Measurements from ENCODE around the gene AHCYL2. TPM values are rescaled to one million over a fixed set of nuclear protein-coding genes. Genes with fewer than 3 reads are reported as not detected.

AHCYL2 gene
- total and polyA plus RNA-seq, 4 experiments from 2014 or later = 8.6 to 16.5 (median 12.1) TPM

DNA sequence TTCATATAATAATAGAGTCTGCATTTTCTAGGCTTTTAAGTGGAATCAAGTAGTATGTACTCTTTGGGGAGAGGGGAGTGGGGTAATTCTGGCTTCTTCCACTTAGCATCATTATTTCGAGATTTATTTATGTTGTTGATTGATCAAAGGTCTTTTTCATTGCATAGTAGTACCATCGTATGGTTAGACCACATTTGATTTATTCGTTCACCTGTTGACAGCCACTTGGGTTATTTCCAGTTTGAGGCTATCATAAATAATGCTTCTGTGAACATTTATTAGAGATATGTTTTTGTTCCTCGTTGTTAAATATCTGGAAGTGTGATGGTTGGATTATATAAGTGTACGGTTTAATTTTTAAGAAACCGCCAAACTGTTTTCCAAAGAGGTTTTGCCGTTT is 52.8 kb downstream of the AHCYL2 start:
- CTCF ChIA-PET (ENCODE audit: partially characterized antibody) = interaction anchor here (10.7 kb wide), 1 partner anchor 55 kb away, joined by 358 read pairs; the partner anchor contains the start of gene AHCYL2
- Histone ChIP-seq H3K27me3 (ENCODE audit: insufficient read depth, low read length) (no peaks in the 10 kb centered on the region), H3K36me3 (ENCODE audit: insufficient read depth, low read length) (no peaks in the 10 kb centered on the region), H3K4me3 (ENCODE audit: low read length in 2 of 2) (no peak overlapping the region), H3K4me1 (ENCODE audit: insufficient read depth, low read length) (no peaks in the 10 kb centered on the region), H3K27ac (ENCODE audit: low read depth, low read length) (no peak overlapping the region), H3K9me3 (ENCODE audit: control insufficient read depth in 1 of 2, low read length in 2 of 2) (no peaks in the 10 kb centered on the region)
- POLR2A ChIA-PET (ENCODE audit: partially characterized antibody) = no interaction called here
- H3K27ac Mint-ChIP-seq = no peak overlapping the region
- no peaks in the 10 kb centered on the region for H3K27me3 Mint-ChIP-seq
- intact Hi-C loops (cut with micrococcal nuclease) = no loop called here
- no peak overlapping the region for H3K4me3 Mint-ChIP-seq
- H3K36me3 Mint-ChIP-seq = peaks cover 9 to 12% of the 10 kb centered on the region in 2 donors
- H3K4me1 Mint-ChIP-seq = peaks cover 0 to 7% (median 2%) of the 10 kb centered on the region in 4 donors
- DNase-seq = no peak
- H3K9me3 Mint-ChIP-seq = no peaks in the 10 kb centered on the region

DNA sequence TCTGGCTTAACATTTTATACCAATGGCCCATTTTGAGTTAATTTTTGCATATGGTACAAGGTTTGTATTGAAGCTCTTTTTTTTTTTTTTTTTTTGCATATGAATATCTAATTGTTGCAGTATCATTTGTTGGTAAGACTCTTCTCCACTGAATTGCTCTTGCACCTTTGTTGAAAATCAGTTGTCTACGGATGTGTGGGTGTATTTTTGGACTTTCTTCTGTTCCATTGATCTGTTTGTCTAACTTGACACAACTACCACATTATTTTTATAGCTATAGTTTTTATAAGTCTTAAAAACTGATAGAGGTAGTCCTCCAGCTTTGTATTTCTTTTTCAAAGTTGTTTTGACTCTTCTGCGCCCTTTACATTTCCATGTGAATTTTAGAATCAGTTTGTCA is 53.9 kb downstream of the AHCYL2 start:
- no peaks in the 10 kb centered on the region for H3K4me1 ChIP-seq (ENCODE audit: insufficient read depth, low read length)
- intact Hi-C loops (cut with micrococcal nuclease) = no loop called here
- no peaks in the 10 kb centered on the region for H3K9me3 Mint-ChIP-seq
- H3K36me3 ChIP-seq (ENCODE audit: insufficient read depth, low read length) = no peaks in the 10 kb centered on the region
- no peak for DNase-seq
- H3K27ac ChIP-seq (ENCODE audit: low read depth, low read length) = no peak overlapping the region
- ChIA-PET POLR2A (ENCODE audit: partially characterized antibody) (no interaction called here), CTCF (ENCODE audit: partially characterized antibody) (interaction anchor here (0.9 to 2.5 kb wide), 2 partner anchors 57 to 60 kb away, joined by 4 to 15 read pairs; no protein-coding TSS in a partner anchor)
- H3K27ac Mint-ChIP-seq = no peak overlapping the region
- no peak overlapping the region for H3K4me3 Mint-ChIP-seq
- H3K27me3 ChIP-seq (ENCODE audit: insufficient read depth, low read length) = no peaks in the 10 kb centered on the region
- H3K9me3 ChIP-seq (ENCODE audit: control insufficient read depth in 1 of 2, low read length in 2 of 2) = no peaks in the 10 kb centered on the region
- no peaks in the 10 kb centered on the region for H3K27me3 Mint-ChIP-seq
- no peak overlapping the region for H3K4me3 ChIP-seq (ENCODE audit: low read length in 2 of 2)
- H3K4me1 Mint-ChIP-seq = peaks cover 0 to 7% (median 2%) of the 10 kb centered on the region in 4 donors
- peaks cover 9 to 16% of the 10 kb centered on the region in 2 donors for H3K36me3 Mint-ChIP-seq

DNA sequence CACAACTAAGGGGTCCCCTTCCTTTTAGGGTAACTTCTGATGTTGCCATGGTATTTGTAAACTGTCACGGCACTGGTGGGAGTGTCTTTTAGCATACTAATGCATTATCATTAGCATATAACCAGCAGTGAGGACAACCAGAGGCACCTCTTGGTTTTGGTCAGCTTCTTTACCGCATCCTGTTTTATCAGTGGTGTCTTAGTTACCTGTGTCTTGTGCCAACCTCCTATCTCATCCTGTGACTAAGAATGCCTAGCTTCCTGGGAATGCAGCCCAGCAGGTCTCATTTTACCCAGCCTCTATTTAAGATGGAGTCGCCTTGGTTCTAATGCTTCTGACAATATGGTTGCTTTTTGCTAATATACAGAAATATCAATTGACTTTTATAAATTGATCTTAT is 54.9 kb downstream of the AHCYL2 start:
- ChIA-PET POLR2A (ENCODE audit: partially characterized antibody) (no interaction called here), CTCF (ENCODE audit: partially characterized antibody) (interaction anchor here (0.9 to 2.5 kb wide), 4 partner anchors 8 to 61 kb away, joined by 4 to 15 read pairs (median 5); no protein-coding TSS in a partner anchor)
- no peak for DNase-seq
- H3K27ac ChIP-seq (ENCODE audit: low read depth, low read length) = no peak overlapping the region
- intact Hi-C loops (cut with micrococcal nuclease) = no loop called here
- peaks cover 0 to 7% (median 2%) of the 10 kb centered on the region in 4 donors for H3K4me1 Mint-ChIP-seq
- no peaks in the 10 kb centered on the region for H3K4me1 ChIP-seq (ENCODE audit: insufficient read depth, low read length)
- no peak overlapping the region for H3K4me3 Mint-ChIP-seq
- no peak overlapping the region for H3K27ac Mint-ChIP-seq
- no peaks in the 10 kb centered on the region for H3K9me3 ChIP-seq (ENCODE audit: control insufficient read depth in 1 of 2, low read length in 2 of 2)
- H3K36me3 ChIP-seq (ENCODE audit: insufficient read depth, low read length) = no peaks in the 10 kb centered on the region
- no peaks in the 10 kb centered on the region for H3K9me3 Mint-ChIP-seq
- H3K4me3 ChIP-seq (ENCODE audit: low read length in 2 of 2) = no peak overlapping the region
- no peaks in the 10 kb centered on the region for H3K27me3 ChIP-seq (ENCODE audit: insufficient read depth, low read length)
- H3K27me3 Mint-ChIP-seq = no peaks in the 10 kb centered on the region
- peaks cover 3 to 5% of the 10 kb centered on the region in 2 donors for H3K36me3 Mint-ChIP-seq

DNA sequence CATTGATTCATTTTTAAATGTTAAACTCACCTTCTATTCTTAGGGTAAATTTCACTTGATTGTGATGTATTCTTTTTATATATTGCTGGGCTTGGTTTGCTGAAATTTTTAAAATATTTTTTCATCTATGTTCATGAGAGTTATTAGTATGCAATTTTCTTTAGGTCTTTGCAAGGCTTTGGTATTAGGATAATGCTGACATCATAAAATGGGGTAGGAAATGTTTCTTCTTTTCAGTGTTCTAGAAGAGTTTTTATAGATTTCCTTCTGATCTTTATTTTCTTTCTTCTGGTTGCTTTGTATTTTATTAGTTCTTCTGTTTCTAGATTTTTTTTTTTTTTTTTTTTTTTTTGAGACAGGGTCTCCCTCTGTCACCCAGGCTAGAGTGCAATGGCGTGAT is 56.3 kb downstream of the AHCYL2 start:
- intact Hi-C loops (cut with micrococcal nuclease) = no loop called here
- POLR2A ChIA-PET (ENCODE audit: partially characterized antibody) = no interaction called here
- no peak overlapping the region for H3K27ac Mint-ChIP-seq
- Histone ChIP-seq H3K4me3 (ENCODE audit: low read length in 2 of 2) (no peak overlapping the region), H3K27me3 (ENCODE audit: insufficient read depth, low read length) (no peaks in the 10 kb centered on the region), H3K9me3 (ENCODE audit: control insufficient read depth in 1 of 2, low read length in 2 of 2) (no peaks in the 10 kb centered on the region), H3K36me3 (ENCODE audit: insufficient read depth, low read length) (no peaks in the 10 kb centered on the region), H3K27ac (ENCODE audit: low read depth, low read length) (no peak overlapping the region), H3K4me1 (ENCODE audit: insufficient read depth, low read length) (no peaks in the 10 kb centered on the region)
- H3K4me3 Mint-ChIP-seq = no peak overlapping the region
- H3K27me3 Mint-ChIP-seq = no peaks in the 10 kb centered on the region
- no peak for DNase-seq
- H3K9me3 Mint-ChIP-seq = no peaks in the 10 kb centered on the region
- peaks cover 0 to 7% (median 2%) of the 10 kb centered on the region in 4 donors for H3K4me1 Mint-ChIP-seq
- H3K36me3 Mint-ChIP-seq = peaks cover 3 to 7% of the 10 kb centered on the region in 2 donors
- CTCF ChIA-PET (ENCODE audit: partially characterized antibody) = interaction anchor here (1.3 to 1.5 kb wide), 2 partner anchors 9 to 63 kb away, joined by 4 read pairs; no protein-coding TSS in a partner anchor

DNA sequence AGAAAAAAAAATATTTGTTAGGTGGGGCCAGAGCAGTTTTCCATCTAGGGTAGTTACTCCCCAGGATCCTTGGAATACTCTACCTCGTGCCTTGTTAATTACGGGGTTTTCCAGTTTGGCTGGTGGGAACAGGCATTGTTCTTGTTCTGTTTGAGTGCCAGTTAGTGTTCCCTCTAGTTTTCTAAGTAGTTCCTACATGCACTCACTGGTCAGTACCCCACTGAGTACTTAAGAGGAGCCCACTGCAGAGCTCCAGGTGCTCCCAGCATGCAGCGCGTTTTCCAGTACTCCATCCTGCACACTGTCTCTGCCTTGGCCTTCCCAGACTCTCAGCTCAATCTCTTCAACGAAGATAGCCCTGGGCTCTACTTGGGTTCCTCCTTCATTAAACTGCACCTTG is 58.0 kb downstream of the AHCYL2 start:
- CTCF ChIA-PET (ENCODE audit: partially characterized antibody) = interaction anchor here (2.6 to 4.3 kb wide), 2 partner anchors 10 to 65 kb away, joined by 17 to 24 read pairs; no protein-coding TSS in a partner anchor
- Mint-ChIP-seq H3K27ac (no peak overlapping the region), H3K4me3 (no peak overlapping the region), H3K36me3 (peaks cover 3 to 7% of the 10 kb centered on the region in 2 donors), H3K27me3 (no peaks in the 10 kb centered on the region), H3K9me3 (no peaks in the 10 kb centered on the region), H3K4me1 (peaks cover 0 to 7% (median 2%) of the 10 kb centered on the region in 4 donors)
- intact Hi-C loops (cut with micrococcal nuclease) = no loop called here
- DNase-seq = no peak
- Histone ChIP-seq H3K4me3 (ENCODE audit: low read length in 2 of 2) (no peak overlapping the region), H3K27me3 (ENCODE audit: insufficient read depth, low read length) (no peaks in the 10 kb centered on the region), H3K36me3 (ENCODE audit: insufficient read depth, low read length) (no peaks in the 10 kb centered on the region), H3K4me1 (ENCODE audit: insufficient read depth, low read length) (no peaks in the 10 kb centered on the region), H3K27ac (ENCODE audit: low read depth, low read length) (no peak overlapping the region), H3K9me3 (ENCODE audit: control insufficient read depth in 1 of 2, low read length in 2 of 2) (no peaks in the 10 kb centered on the region)
- POLR2A ChIA-PET (ENCODE audit: partially characterized antibody) = no interaction called here

DNA sequence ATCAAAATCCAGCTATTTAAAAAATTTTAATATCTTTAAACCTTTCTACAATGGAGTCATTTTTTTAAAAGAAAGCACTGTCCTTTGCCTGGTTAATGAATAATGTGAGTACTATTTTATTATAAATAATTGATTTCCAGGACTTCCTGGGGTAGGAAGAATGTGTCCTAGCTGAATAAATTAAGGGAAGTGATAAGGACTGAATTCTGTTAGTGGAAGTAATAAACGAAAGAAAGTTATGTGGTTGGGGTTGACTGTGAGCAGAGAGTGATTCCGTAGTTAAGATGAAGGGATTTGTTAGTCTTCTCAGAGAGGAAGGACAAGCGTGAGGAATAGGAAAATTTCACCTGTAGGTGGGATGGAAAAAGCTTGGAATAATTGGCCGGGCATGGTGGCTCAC is 59.1 kb downstream of the AHCYL2 start:
- Mint-ChIP-seq H3K4me1 (peaks cover 0 to 6% (median 2%) of the 10 kb centered on the region in 4 donors), H3K27ac (no peak overlapping the region), H3K4me3 (no peak overlapping the region), H3K36me3 (peaks cover 3 to 7% of the 10 kb centered on the region in 2 donors), H3K9me3 (no peaks in the 10 kb centered on the region), H3K27me3 (no peaks in the 10 kb centered on the region)
- intact Hi-C loops (cut with micrococcal nuclease) = no loop called here
- Histone ChIP-seq H3K36me3 (ENCODE audit: insufficient read depth, low read length) (no peaks in the 10 kb centered on the region), H3K9me3 (ENCODE audit: control insufficient read depth in 1 of 2, low read length in 2 of 2) (no peaks in the 10 kb centered on the region), H3K4me1 (ENCODE audit: insufficient read depth, low read length) (no peaks in the 10 kb centered on the region), H3K27me3 (ENCODE audit: insufficient read depth, low read length) (no peaks in the 10 kb centered on the region), H3K4me3 (ENCODE audit: low read length in 2 of 2) (no peak overlapping the region), H3K27ac (ENCODE audit: low read depth, low read length) (no peak overlapping the region)
- DNase-seq = no peak
- CTCF ChIA-PET (ENCODE audit: partially characterized antibody) = interaction anchor here (1.0 to 4.3 kb wide), 4 partner anchors 11 to 74 kb away, joined by 3 to 24 read pairs (median 10); no protein-coding TSS in a partner anchor
- POLR2A ChIA-PET (ENCODE audit: partially characterized antibody) = interaction anchor here (0.9 kb wide), 1 partner anchor 15 kb away, joined by 3 read pairs; no protein-coding TSS in a partner anchor

DNA sequence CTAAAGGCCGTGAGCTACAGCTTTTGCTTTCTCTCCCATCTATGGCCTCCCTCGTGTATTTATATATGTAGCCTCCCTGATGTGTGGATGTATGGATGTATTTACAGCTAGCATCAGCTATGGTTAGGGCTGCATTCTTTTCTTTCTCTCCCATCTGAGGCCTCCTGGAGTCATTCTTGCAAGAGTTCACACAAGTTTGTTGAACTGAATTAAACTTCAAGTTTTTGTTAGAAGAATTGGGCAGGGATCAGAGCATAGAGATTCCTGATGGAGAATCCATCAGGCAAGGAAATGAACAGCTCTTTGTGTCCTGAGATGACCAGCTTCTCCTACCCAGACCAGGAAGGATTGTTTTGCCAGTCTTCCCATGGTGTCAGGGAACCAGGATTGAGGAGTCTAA is 60.3 kb downstream of the AHCYL2 start:
- no peaks in the 10 kb centered on the region for H3K9me3 Mint-ChIP-seq
- intact Hi-C loops (cut with micrococcal nuclease) = no loop called here
- H3K4me1 Mint-ChIP-seq = peaks cover 0 to 2% (median 0%) of the 10 kb centered on the region in 4 donors
- Histone ChIP-seq H3K9me3 (ENCODE audit: control insufficient read depth in 1 of 2, low read length in 2 of 2) (no peaks in the 10 kb centered on the region), H3K4me3 (ENCODE audit: low read length in 2 of 2) (no peak overlapping the region), H3K27ac (ENCODE audit: low read depth, low read length) (no peak overlapping the region), H3K27me3 (ENCODE audit: insufficient read depth, low read length) (no peaks in the 10 kb centered on the region), H3K36me3 (ENCODE audit: insufficient read depth, low read length) (no peaks in the 10 kb centered on the region), H3K4me1 (ENCODE audit: insufficient read depth, low read length) (no peaks in the 10 kb centered on the region)
- ChIA-PET CTCF (ENCODE audit: partially characterized antibody) (interaction anchor here (1.0 to 4.3 kb wide), 4 partner anchors 12 to 67 kb away, joined by 3 to 24 read pairs (median 10); no protein-coding TSS in a partner anchor), POLR2A (ENCODE audit: partially characterized antibody) (no interaction called here)
- no peak overlapping the region for H3K4me3 Mint-ChIP-seq
- no peak for DNase-seq
- no peak overlapping the region for H3K27ac Mint-ChIP-seq
- H3K27me3 Mint-ChIP-seq = no peaks in the 10 kb centered on the region
- peaks cover 2 to 11% of the 10 kb centered on the region in 2 donors for H3K36me3 Mint-ChIP-seq
